CD4-positive, alpha-beta T cell treated with Interleukin-4 for 1 hour (primary cell): ENCODE results near the gene IGSF9.

ENCODE experiments used
- DNase-seq, 2 donors: peaks; one replicate each; pipeline ENCODE4 v3.0.0-alpha.2; 2020 to 2022

IGSF9 gene

GRCh38 chr1:159945483-159946241 lies at the start of gene IGSF9:
Gene IGSF9, minus strand, starts transcription at chr1:159945613. Its CDS starts 2,159 bp downstream, at chr1:159943454.
- peak; percentile 81 to 84 for DNase-seq

- DNase-seq = no peak
These were observed 49.5 kb upstream of the IGSF9 start for GRCh38 chr1:159994896-159995295.

GRCh38 chr1:159993911-159994310 lies 48.5 kb upstream of the IGSF9 start:
- no peak for DNase-seq

GRCh38 chr1:159992161-159992560 lies 46.7 kb upstream of the IGSF9 start:
- no peak for DNase-seq

GRCh38 chr1:159991513-159991912 lies 46.1 kb upstream of the IGSF9 start:
- DNase-seq = peak in 1 of 2 donors; percentile 13

GRCh38 chr1:159990005-159990404 lies 44.6 kb upstream of the IGSF9 start:
- no peak for DNase-seq

- no peak for DNase-seq
These were observed 44.2 kb upstream of the IGSF9 start for GRCh38 chr1:159989581-159989980.

GRCh38 chr1:159988006-159988405 lies 42.6 kb upstream of the IGSF9 start:
- DNase-seq = no peak

GRCh38 chr1:159987186-159987585 lies 41.8 kb upstream of the IGSF9 start:
- DNase-seq = no peak

GRCh38 chr1:159986531-159986930 lies 41.1 kb upstream of the IGSF9 start:
- no peak for DNase-seq

GRCh38 chr1:159986093-159986492 lies 40.7 kb upstream of the IGSF9 start:
- DNase-seq = no peak

- DNase-seq = no peak
These were observed 40.1 kb upstream of the IGSF9 start for GRCh38 chr1:159985473-159985872.

GRCh38 chr1:159983681-159984080 lies 38.3 kb upstream of the IGSF9 start:
- no peak for DNase-seq

GRCh38 chr1:159982280-159982679 lies 36.9 kb upstream of the IGSF9 start:
- no peak for DNase-seq

- no peak for DNase-seq
These were observed 36.1 kb upstream of the IGSF9 start for GRCh38 chr1:159981351-159982055.

- DNase-seq = no peak
These were observed 35.4 kb upstream of the IGSF9 start for GRCh38 chr1:159980786-159981185.

GRCh38 chr1:159980076-159980475 lies 34.7 kb upstream of the IGSF9 start:
- DNase-seq = no peak

- DNase-seq = no peak
These were observed 33.8 kb upstream of the IGSF9 start for GRCh38 chr1:159979257-159979656.

GRCh38 chr1:159978107-159978398 lies 32.6 kb upstream of the IGSF9 start:
- DNase-seq = no peak

GRCh38 chr1:159977364-159978106 lies 32.1 kb upstream of the IGSF9 start:
- no peak for DNase-seq

- DNase-seq = no peak
These were observed 29.0 kb upstream of the IGSF9 start for GRCh38 chr1:159974350-159974965.

- DNase-seq = no peak
These were observed 28.0 kb upstream of the IGSF9 start for GRCh38 chr1:159973350-159973940.
